ENCODE data around the gene OCA2.
"Not testable (repeated sequence)": the region's sequence is repeated elsewhere in the genome, so short reads cannot be mapped to it uniquely, and the experiment has no call there.

Gene OCA2

DNA sequence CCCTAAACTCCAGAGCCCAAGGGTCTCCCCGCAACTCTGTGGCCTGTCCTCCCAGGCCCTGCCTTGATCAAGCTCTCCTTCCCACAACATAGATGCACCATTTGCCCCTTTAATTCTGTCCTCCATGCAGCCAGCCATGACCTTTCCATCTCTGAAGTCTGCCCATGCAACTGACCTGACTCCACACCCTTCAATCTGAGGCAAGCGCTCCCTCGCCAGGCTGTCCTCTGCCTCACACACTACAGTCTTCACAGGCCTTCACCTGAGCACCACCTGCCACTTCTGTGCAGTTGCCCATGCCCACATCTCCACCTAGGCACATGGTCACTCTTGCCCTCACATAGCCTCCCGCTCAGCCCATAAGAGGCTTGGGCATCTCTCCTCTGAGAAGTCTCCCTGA is 244.0 kb downstream of the OCA2 start:
- no peaks in the 10 kb centered on the region for H3K36me3 ChIP-seq (ENCODE audit: control insufficient read depth, insufficient read depth, low read length)
- H3K9me3 ChIP-seq (ENCODE audit: control insufficient read depth, low read length): no peaks in the 10 kb centered on the region
- H3K4me1 ChIP-seq (ENCODE audit: control insufficient read depth, insufficient read depth, low read length): no peaks in the 10 kb centered on the region
- no peak overlapping the region for H3K4me3 ChIP-seq (ENCODE audit: insufficient read depth, low read depth, low read length)
- H3K27me3 ChIP-seq (ENCODE audit: control insufficient read depth, insufficient read depth, low read length, poor library complexity, severe bottlenecking): no peaks in the 10 kb centered on the region
- WGBS, 2 experiments: 92 to 95% methylated on average over 4 of the region's 4 CpGs
- H3K27ac ChIP-seq (ENCODE audit: insufficient read depth, low read depth, low read length, poor library complexity, severe bottlenecking): no peak overlapping the region

DNA sequence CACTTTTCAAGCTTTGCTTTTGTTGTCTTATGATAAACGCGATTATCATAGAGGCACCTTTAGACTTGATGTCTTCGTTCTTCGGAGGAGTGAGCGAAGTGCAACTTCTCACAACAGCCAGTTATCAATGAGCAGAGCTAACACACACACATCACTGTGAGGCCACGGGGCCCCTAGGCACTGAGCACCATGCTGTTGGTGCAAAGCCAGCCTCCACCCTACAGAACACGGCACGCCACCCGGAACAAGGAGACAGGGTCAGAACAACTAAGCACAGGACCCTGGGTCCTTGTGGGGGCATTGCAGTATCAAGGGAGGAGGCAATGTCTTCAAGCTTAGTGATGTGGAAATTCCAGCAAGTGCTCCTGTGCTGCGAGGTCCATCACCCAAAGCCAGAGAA is 244.5 kb downstream of the OCA2 start:
- 95 to 97% methylated on average over 10 of the region's 10 CpGs for WGBS, 2 experiments
- no peaks in the 10 kb centered on the region for H3K27me3 ChIP-seq (ENCODE audit: control insufficient read depth, insufficient read depth, low read length, poor library complexity, severe bottlenecking)
- H3K4me1 ChIP-seq (ENCODE audit: control insufficient read depth, insufficient read depth, low read length): no peaks in the 10 kb centered on the region
- no peaks in the 10 kb centered on the region for H3K9me3 ChIP-seq (ENCODE audit: control insufficient read depth, low read length)
- H3K27ac ChIP-seq (ENCODE audit: insufficient read depth, low read depth, low read length, poor library complexity, severe bottlenecking): no peak overlapping the region
- H3K36me3 ChIP-seq (ENCODE audit: control insufficient read depth, insufficient read depth, low read length): no peaks in the 10 kb centered on the region
- H3K4me3 ChIP-seq (ENCODE audit: insufficient read depth, low read depth, low read length): no peak overlapping the region

DNA sequence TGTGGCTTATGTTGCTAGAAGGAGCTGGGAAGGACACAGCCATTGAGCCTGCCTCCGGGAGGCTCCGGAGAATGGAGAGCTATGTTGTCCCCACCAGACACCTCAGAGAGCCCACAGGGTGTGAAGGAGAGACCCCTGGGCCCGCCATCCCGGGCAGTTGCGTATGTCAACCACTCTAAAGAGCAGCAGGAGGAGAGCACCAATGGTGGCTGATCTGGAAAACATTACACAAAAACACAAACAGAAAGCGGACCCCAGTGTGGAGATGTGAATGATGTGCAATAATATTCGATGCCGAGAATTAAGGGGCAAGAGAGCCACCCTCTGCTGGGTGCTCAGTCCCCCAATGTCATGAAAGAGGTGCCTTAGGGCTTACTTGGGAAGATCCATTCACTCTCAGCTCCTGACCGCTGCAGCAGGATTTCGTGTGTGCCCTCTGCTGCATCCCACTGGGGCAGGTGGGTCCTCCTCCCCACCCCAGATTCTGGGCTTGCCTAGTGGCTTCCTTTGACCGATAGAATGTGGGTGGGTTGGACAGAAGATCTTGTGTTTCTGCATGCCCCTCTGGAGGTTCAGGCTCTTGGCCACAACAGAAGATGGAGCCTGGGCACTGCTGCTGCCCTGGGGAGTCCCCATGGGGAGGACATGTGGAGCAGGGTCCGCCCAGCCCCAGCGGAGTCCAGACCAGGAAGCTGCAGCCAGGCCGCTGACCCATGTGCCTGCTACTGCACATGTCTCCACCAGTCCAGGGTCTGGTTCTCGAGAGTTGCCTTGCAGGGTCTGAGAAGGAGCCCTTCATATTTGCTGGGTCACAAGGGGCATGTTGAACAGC is 245.3 kb downstream of the OCA2 start:
- 96 to 97% methylated on average over 15 of the region's 15 CpGs for WGBS, 2 experiments
- no peaks in the 10 kb centered on the region for H3K36me3 ChIP-seq (ENCODE audit: control insufficient read depth, insufficient read depth, low read length)
- no peak overlapping the region for H3K4me3 ChIP-seq (ENCODE audit: insufficient read depth, low read depth, low read length)
- H3K27me3 ChIP-seq (ENCODE audit: control insufficient read depth, insufficient read depth, low read length, poor library complexity, severe bottlenecking): no peaks in the 10 kb centered on the region
- H3K9me3 ChIP-seq (ENCODE audit: control insufficient read depth, low read length): no peaks in the 10 kb centered on the region
- H3K27ac ChIP-seq (ENCODE audit: insufficient read depth, low read depth, low read length, poor library complexity, severe bottlenecking): no peak overlapping the region
- no peaks in the 10 kb centered on the region for H3K4me1 ChIP-seq (ENCODE audit: control insufficient read depth, insufficient read depth, low read length)

DNA sequence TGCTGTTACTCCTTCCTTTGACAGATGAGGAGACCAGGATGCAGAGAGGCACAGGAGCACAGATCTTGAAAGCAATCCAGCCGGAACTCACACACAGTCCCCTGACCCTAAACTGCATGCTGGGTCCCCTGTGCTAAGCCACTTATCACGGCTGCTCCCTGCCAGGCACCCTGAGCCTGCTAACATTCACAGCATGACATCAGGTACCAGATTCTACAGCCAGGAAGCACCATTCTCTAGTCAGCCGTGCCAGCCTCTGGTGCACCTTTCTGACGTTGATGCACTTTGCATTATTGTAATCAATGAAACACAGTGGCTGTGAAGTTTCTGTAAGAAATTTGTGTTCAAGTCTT is 247.3 kb downstream of the OCA2 start:
- H3K4me1 ChIP-seq (ENCODE audit: control insufficient read depth, insufficient read depth, low read length): no peaks in the 10 kb centered on the region
- WGBS, 2 experiments: 74 to 85% methylated on average over 4 of the region's 4 CpGs
- H3K9me3 ChIP-seq (ENCODE audit: control insufficient read depth, low read length): no peaks in the 10 kb centered on the region

DNA sequence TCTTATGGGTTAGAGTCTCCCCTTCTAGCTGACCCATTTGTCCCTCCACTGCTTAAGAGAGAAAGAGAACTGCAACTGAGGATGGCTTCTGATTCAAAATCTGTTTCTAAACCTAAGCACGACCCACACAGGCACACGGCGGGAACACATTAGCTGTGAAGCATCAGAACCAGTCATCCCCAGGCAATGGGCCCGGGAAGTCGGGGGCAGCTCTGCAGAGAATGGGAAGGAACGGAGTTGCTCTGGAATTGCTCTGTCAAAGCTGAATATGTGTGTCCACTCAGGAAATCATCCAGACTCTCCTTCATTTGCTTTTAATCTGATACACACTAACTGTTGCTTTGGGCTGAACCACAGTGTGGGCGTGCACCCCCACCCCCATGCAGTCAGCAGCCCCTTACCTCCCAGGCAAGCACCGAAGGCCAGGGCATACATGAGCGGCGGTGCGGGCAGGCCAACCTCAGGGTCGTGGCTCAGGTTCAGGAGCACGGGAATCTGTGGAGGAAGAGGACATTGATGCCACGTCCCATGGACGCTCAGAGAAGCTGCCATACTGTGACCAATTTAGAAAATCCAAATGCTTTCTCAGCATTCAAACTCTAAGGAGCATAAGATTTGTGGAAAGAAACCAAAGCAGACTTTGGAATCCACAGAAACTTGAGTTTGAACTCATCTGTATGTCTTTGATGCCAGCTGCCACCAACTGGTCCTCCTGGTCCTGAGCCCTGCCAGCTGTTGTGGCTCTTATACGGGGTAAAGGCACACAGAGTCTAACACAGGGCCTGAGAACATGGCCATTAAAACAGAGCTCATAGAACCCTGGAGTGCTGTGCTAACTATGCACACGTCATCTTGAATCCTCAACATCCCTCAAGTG is 247.9 kb downstream of the OCA2 start:
- 95 to 97% methylated on average over 17 of the region's 17 CpGs for WGBS, 2 experiments
- no peaks in the 10 kb centered on the region for H3K27me3 ChIP-seq (ENCODE audit: control insufficient read depth, insufficient read depth, low read length, poor library complexity, severe bottlenecking)
- H3K27ac ChIP-seq (ENCODE audit: insufficient read depth, low read depth, low read length, poor library complexity, severe bottlenecking): no peak overlapping the region
- no peak overlapping the region for H3K4me3 ChIP-seq (ENCODE audit: insufficient read depth, low read depth, low read length)
- no peaks in the 10 kb centered on the region for H3K36me3 ChIP-seq (ENCODE audit: control insufficient read depth, insufficient read depth, low read length)
- H3K9me3 ChIP-seq (ENCODE audit: control insufficient read depth, low read length): no peaks in the 10 kb centered on the region
- no peaks in the 10 kb centered on the region for H3K4me1 ChIP-seq (ENCODE audit: control insufficient read depth, insufficient read depth, low read length)

More for the DNA sequence above, 247.3 kb downstream of the OCA2 start:
- Histone ChIP-seq H3K4me3 (ENCODE audit: insufficient read depth, low read depth, low read length) (no peak overlapping the region), H3K27ac (ENCODE audit: insufficient read depth, low read depth, low read length, poor library complexity, severe bottlenecking) (no peak overlapping the region), H3K27me3 (ENCODE audit: control insufficient read depth, insufficient read depth, low read length, poor library complexity, severe bottlenecking) (no peaks in the 10 kb centered on the region), H3K36me3 (ENCODE audit: control insufficient read depth, insufficient read depth, low read length) (no peaks in the 10 kb centered on the region)

DNA sequence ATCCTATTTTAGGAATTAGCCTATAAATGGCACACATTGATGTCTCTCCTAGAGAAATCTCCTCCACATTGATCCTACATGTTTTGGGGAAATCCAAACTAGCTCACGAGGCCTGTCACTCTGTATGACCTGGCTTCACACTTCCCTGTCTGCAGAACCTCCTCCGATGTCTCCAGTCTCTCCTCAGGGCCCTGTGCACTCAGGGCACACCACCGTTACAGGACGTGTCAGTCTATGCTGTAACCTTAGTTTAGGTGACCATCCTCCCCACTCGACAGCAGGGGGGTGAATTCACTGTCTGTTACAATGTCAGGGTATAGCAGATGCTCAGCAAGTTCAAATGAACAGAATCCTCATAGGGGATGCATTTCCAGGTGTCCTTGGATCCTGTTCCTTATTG is 249.1 kb downstream of the OCA2 start:
- Histone ChIP-seq H3K4me3 (ENCODE audit: insufficient read depth, low read depth, low read length) (no peak overlapping the region), H3K27ac (ENCODE audit: insufficient read depth, low read depth, low read length, poor library complexity, severe bottlenecking) (no peak overlapping the region), H3K36me3 (ENCODE audit: control insufficient read depth, insufficient read depth, low read length) (no peaks in the 10 kb centered on the region), H3K27me3 (ENCODE audit: control insufficient read depth, insufficient read depth, low read length, poor library complexity, severe bottlenecking) (no peaks in the 10 kb centered on the region), H3K4me1 (ENCODE audit: control insufficient read depth, insufficient read depth, low read length) (no peaks in the 10 kb centered on the region), H3K9me3 (ENCODE audit: control insufficient read depth, low read length) (no peaks in the 10 kb centered on the region)
- 92 to 94% methylated on average over 5 of the region's 5 CpGs for WGBS, 2 experiments

DNA sequence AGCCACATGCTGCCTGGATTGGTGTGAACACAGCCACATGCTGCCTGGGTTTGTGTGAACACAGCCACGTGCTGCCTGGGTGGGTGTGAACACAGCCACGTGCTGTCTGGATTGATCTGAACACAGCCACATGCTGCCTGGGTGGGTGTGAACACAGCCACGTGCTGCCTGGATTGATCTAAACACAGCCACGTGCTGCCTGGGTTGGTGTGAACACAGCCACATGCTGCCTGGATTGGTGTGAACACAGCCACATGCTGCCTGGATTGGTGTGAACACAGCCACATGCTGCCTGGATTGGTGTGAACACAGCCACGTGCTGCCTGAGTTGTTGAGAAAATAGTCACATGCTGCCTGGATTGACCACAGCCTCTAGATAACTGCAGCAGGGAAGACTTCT is 250.2 kb downstream of the OCA2 start:
- not testable (repeated sequence) for H3K36me3 ChIP-seq (ENCODE audit: control insufficient read depth, insufficient read depth, low read length); H3K9me3 ChIP-seq (ENCODE audit: control insufficient read depth, low read length); H3K4me1 ChIP-seq (ENCODE audit: control insufficient read depth, insufficient read depth, low read length); H3K27ac ChIP-seq (ENCODE audit: insufficient read depth, low read depth, low read length, poor library complexity, severe bottlenecking); H3K27me3 ChIP-seq (ENCODE audit: control insufficient read depth, insufficient read depth, low read length, poor library complexity, severe bottlenecking); H3K4me3 ChIP-seq (ENCODE audit: insufficient read depth, low read depth, low read length)
- 86 to 88% methylated on average over 5 of the region's 5 CpGs for WGBS, 2 experiments

DNA sequence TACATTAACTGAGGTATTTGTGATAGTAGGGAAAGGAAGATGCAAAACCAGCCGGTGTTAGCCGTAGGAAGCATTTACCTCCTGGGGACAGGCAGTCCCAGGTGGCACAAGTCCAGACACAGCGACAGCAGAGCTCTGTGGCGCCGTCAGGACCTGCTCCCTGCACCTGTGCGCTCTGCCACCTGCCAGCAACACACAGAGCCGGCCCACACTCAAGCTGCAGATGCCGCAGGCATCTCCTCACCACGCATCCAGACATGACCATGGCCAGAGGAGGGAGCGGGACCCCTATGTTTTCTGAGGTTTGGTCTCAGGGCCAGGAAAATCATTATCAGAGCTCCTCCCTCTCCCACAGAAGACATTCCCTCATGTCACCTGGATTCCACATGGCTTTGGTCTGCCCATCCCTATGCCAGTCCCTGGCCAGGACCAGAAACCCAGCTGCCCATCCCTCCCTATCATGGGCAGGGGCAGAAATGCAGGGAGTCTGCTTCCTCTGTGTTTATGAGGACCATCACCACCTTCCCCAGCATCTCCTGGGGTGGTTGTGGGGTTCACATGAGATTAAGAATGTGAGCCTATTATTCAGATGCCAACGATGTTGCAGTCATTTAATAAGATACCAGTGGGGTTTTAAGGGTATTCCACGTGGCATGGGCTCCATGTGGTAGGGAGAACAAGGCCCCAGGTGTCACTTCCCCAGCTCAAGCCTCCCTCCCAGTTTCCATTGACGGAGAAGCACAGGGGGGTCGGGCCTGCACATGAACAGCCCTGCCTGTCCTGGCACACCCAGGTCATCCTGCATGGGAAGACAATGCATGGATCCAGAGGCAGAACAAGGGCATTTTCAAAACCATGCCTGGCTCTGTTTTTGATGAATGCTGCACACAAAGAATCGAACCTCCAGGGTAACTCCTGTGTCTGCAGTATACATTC is 251.1 kb downstream of the OCA2 start:
- no peaks in the 10 kb centered on the region for H3K27me3 ChIP-seq (ENCODE audit: control insufficient read depth, insufficient read depth, low read length, poor library complexity, severe bottlenecking)
- WGBS, 2 experiments: 93 to 94% methylated on average over 15 of the region's 15 CpGs
- no peak overlapping the region for H3K27ac ChIP-seq (ENCODE audit: insufficient read depth, low read depth, low read length, poor library complexity, severe bottlenecking)
- no peaks in the 10 kb centered on the region for H3K36me3 ChIP-seq (ENCODE audit: control insufficient read depth, insufficient read depth, low read length)
- H3K4me1 ChIP-seq (ENCODE audit: control insufficient read depth, insufficient read depth, low read length): no peaks in the 10 kb centered on the region
- H3K9me3 ChIP-seq (ENCODE audit: control insufficient read depth, low read length): no peaks in the 10 kb centered on the region
- no peak overlapping the region for H3K4me3 ChIP-seq (ENCODE audit: insufficient read depth, low read depth, low read length)

DNA sequence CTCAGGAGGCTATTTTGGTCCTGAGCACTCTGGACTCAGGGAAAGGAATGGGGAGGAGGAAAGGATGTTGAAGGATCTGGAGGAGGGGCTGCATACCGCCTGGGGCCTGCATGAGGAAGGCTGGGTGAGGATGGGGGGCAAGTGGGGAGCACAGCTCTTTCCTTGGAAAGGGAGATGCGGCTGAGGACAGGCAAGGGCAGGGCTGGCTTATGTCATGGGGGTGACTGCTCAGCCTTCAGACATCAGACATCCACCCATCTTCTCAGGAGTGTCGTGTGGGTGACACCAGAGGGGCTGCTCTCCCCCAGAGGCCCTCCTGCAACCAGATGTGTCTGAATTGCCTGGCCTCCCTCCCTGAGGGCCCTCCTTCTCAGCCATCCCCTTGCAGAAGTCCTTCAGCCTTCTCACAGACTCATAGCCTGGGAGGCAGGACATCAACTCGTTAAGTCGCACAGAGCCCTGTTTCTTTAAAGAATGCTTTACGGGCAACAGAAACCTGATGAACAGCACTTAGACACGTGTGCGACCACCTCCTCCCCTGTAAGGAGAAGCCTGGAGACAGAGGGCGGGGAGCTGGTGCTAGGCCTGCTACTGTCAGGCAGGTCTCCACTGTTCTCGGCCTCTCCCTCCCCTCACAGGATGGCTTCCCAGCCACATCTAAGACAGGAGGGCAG is 252.3 kb downstream of the OCA2 start:
- Histone ChIP-seq H3K4me1 (ENCODE audit: control insufficient read depth, insufficient read depth, low read length) (no peaks in the 10 kb centered on the region), H3K36me3 (ENCODE audit: control insufficient read depth, insufficient read depth, low read length) (no peaks in the 10 kb centered on the region), H3K9me3 (ENCODE audit: control insufficient read depth, low read length) (no peaks in the 10 kb centered on the region), H3K27me3 (ENCODE audit: control insufficient read depth, insufficient read depth, low read length, poor library complexity, severe bottlenecking) (no peaks in the 10 kb centered on the region), H3K4me3 (ENCODE audit: insufficient read depth, low read depth, low read length) (no peak overlapping the region), H3K27ac (ENCODE audit: insufficient read depth, low read depth, low read length, poor library complexity, severe bottlenecking) (no peak overlapping the region)
- 93% methylated on average over 10 of the region's 10 CpGs for WGBS, 2 experiments

Data from ectodermal cell (in vitro differentiated cells).